IPS DF 19.7 (cell line): ENCODE data around the gene EVPL.
A peak's percentile ranks its signal among the peaks of the same experiment; 100 is the strongest.
"Not testable (repeated sequence)": the region's sequence is repeated elsewhere in the genome, so short reads cannot be mapped to it uniquely, and the experiment has no call there.

Source experiments
- DNase-seq: peaks from one replicate; pipeline ENCODE4 v3.0.0-alpha.2; 2013; ENCODE audit warnings: low read depth, low spot score

EVPL gene

GRCh38 chr17:76027159-76027839 lies at the start of gene EVPL:
Gene EVPL, minus strand, starts transcription at chr17:76027306. Its CDS starts 108 bp downstream, at chr17:76027198.
- no peak for DNase-seq

GRCh38 chr17:76076146-76076764 lies 49.1 kb upstream of the EVPL start:
- no peak for DNase-seq

DNA sequence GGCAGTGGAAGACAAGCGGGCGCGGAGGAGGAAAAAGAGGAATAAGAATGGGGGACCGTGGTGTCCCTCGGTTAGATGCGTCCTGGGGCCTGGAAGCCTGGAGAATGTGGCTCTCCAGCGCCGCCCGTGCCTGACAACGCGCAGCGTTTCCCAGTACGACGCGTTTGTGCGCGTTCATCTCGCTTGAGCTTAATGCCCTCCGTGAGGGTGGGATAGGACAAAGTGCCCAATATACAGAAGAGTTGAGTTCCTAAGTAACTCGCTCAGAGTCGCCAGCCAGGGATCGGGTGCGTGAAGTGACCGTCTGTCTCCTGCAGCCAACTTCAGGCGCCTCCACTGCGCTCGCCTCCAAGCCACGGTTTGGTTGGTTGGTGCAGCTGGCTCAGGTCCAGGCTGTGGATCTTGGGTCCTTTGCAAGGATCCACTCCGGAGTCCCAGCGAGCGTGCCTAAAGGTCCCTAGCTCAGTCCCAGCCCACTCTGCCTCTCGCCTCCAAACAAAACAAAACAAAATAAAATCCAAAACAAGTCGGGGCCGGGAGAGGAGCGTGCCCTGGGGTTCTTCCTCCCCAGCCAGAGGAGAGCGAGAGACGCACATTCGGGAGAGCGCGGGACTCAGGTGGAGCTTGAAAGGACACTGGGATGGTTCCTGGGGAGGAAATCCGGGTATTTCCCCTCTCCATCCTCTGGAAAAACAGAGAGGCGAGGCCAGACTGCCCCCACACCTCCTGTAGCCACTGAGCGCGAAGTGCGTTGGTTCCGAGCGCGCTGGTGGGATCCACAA lies 48.4 kb upstream of the EVPL start:
- DNase-seq: no peak

DNA sequence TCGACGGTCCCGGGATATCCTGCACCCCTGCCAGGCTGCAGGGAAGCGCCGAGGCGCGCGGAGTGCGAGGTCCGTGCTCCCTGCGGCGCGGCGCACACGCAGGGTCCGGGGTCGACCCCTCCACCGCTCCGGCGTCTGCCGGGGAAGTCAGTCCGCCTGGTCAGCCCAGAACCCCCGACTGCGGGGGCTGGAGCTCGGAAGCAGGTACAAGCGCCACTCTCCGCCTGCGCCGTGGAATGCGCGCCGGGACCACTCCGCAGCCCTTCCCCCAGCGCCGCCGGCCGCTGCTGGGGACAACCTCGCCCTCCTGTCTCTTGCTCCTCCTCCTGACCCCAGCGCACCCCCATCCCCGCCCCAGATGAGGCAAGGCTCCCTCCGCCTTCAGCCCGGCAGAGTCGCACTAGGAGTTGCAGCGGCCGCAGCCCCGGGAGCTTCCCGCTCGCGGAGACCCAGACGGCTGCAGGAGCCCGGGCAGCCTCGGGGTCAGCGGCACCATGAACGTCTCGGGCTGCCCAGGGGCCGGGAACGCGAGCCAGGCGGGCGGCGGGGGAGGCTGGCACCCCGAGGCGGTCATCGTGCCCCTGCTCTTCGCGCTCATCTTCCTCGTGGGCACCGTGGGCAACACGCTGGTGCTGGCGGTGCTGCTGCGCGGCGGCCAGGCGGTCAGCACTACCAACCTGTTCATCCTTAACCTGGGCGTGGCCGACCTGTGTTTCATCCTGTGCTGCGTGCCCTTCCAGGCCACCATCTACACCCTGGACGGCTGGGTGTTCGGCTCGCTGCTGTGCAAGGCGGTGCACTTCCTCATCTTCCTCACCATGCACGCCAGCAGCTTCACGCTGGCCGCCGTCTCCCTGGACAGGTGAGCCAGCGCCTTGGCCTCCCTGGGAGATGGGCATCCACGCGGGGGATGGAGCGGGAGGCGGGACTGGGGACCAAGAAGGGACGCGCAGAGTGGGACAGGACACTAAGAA lies 47.6 kb upstream of the EVPL start, which contains the start of gene GALR2:
GALR2 (plus strand) TSS at position 392 of the 974 bp plus-strand sequence; CDS start at position 495, 103 bp downstream.
- no peak for DNase-seq

GRCh38 chr17:76072148-76072858 lies 45.2 kb upstream of the EVPL start, which contains the start of gene SRP68:
Gene SRP68, minus strand, starts transcription at chr17:76072517. Its CDS starts 26 bp downstream, at chr17:76072491.
- peak; percentile 54 for DNase-seq

- no peak for DNase-seq
Measured at GRCh38 chr17:76071531-76072147, 44.5 kb upstream of the EVPL start.

DNA sequence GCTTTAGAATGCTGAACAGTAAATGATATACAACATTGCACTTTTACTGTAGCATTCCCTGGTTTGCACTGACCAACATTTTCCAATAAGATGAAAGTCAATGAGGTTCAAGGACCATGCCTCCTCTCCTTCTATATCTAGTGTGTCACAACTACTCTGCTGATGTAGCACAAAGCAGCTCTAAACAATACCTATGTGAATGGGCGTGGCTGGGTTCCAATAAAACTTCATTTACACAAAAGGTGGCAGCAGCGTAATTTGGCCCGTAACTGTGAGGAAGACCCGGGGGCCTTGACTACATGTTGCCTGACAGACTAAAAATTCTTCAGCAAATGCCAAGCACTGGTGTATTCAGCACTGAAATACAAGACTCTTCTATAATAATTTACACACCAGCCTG lies 38.7 kb upstream of the EVPL start:
- no peak for DNase-seq

DNA sequence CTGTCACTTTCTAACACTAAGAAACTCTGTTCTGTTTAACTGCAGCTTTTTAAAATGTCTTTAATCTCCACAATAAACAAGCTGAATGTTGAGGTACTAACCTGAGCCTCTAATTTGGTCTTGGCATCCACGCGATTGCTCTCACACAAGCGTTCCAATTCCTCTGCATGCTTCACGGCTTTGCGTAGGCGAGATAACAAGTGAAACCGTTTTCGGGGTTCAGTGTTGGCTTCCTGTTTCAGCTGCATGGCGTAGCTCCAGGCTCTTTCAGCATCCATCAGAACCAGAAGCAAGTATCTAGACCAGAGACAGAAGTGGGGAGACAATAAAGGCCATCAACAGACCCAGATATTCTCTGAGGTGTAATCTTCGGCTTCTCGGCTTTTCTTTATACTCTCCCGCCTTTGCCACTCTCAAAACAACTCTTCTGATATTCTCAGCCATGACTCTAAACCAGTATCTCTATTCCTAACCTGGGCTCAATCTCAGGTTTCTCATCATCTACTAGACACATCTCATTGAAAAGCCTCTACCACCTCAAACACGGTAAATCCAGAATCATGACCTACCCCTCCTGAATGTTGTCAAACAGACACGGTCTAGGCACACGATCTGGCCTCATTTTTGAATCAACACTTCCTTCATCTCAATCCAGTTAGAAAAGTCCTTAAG lies 36.9 kb upstream of the EVPL start:
- DNase-seq: no peak

- not testable (repeated sequence) for DNase-seq
Measured at GRCh38 chr17:76058264-76058663, 31.2 kb upstream of the EVPL start.

DNA sequence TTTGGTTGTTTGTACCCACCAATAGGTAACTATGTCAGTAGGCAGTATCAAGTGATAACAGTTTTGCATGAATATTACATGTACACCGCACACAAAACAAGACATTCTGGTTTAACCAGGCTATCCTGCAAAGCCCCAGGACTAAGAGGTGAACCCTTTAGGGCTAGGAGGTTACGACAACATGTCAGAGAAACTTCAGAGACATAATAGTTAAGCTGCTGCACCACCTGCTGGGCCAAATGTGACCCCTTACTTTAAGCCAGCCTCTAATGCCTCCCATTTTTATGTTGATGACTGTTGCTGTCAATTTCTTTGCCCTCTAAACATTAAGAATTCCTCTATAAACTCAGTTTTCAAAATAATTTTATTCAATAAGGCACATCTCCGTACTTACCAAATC lies 29.8 kb upstream of the EVPL start:
- DNase-seq: no peak

- no peak for DNase-seq
Measured at GRCh38 chr17:76054112-76054476, 27.0 kb upstream of the EVPL start.

DNA sequence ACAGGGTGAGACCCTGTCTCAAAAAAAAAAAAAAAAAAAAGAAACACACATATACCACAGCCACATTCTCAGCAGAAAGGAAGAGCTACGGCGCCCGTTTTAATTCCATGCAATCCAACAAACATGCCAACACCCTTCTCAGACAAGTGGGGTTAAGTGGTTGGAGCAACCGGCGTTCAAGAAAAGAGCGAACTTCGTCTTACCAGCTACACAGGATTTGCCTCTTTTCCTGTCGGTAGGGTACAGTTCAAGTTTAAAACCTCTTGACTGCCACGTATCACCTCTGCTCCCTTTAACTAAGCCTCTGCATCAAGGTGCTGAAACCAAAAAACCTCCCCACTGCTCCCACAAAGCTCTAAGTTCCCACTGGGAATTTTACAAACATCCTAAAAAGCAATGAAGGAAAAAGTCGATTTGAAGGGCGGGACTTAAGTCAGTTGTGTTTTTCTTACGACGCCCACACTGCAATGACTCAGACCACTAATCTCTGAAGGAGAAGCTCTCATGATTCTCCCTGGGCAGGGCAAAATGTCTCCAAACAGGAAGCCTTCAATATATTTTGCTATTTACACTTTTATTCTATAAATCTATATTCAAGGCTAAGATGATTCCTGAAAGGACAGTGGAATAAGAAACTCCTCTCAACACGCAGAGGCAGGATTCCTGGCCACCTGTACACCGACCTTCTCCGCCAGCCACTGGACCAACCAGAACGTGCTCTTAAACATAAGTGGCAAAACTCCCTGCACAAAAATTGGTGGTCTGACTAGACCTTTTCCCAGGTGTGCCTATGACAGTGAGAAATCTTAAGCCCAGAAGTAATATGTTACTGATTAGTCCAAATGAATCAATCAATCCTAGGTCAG lies 26.4 kb upstream of the EVPL start:
- DNase-seq: no peak

GRCh38 chr17:76051561-76051960 lies 24.5 kb upstream of the EVPL start:
- no peak for DNase-seq

- DNase-seq: no peak
Measured at GRCh38 chr17:76050538-76051467, 23.7 kb upstream of the EVPL start.

GRCh38 chr17:76049836-76050537 lies 22.9 kb upstream of the EVPL start:
- DNase-seq: no peak

DNA sequence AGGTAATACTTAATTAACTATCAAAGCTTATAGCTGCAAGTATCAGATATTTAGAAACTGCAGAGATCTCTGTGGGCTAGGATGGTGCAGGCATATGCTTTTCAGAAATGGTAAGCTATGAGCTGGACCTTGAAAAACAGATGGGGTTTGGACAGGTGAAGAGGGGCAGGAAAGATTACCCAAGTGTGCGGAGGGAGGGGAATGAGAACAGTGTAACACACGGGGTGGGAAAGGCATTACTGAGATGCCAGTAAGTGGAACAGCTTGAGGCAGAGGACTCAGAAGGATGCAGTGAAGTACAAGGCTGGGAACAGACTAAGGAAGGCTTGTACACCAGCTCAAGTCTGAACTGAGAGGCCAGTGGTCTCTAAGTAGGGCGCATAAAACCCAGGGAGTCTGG lies 22.1 kb upstream of the EVPL start:
- DNase-seq: no peak

DNA sequence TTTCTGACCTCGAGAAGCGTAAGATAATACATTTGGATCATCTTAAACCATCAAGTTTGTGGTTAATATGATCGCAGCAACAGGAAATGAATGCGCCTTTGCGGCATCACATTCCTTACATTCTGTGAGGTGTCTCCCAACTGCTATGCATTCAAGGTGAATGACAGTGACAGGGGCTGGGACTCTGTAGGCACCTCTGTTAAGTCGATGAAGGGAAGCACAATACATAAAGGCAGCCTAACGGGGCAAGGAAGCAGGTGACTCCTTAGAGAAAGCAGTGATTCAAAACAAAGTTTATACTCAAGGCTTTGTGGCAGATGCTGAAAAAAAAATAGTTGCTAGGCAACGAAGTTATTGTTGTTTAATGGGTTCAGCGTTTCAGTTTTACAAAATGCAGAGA lies 21.6 kb upstream of the EVPL start:
- no peak for DNase-seq
